GM18951 (cell line): ENCODE measurements around the gene FAM24B.
"Not testable (repeated sequence)": the region's sequence is repeated elsewhere in the genome, so short reads cannot be mapped to it uniquely, and the experiment has no call there.

Experiments used
- POLR2A ChIP-seq: IDR thresholded peaks from 4 replicates; pipeline ENCODE4 v1.6.1; 2011; ENCODE audit warnings: mild to moderate bottlenecking; ENCODE audit not compliant: insufficient read length, insufficient read depth; ENCODE audit errors: extremely low read depth
- in situ Hi-C: fragments of 300-500 bp; cut with MboI; formaldehyde crosslinking; loops from one replicate; pipeline ENCODE4 v1.12.0; 2022; ENCODE audit warnings: low sequenced_read_pairs, mixed read lengths, inconsistent platforms; ENCODE audit not compliant: unreplicated experiment

The FAM24B gene

GRCh38 chr10:122879339-122880273 lies at the start of gene FAM24B:
Gene FAM24B, minus strand, starts transcription at chr10:122879581. Its CDS starts 29,066 bp downstream, at chr10:122850515.
- in situ Hi-C loops: no loop called here
- peak; percentile 77 for TF ChIP-seq POLR2A

DNA sequence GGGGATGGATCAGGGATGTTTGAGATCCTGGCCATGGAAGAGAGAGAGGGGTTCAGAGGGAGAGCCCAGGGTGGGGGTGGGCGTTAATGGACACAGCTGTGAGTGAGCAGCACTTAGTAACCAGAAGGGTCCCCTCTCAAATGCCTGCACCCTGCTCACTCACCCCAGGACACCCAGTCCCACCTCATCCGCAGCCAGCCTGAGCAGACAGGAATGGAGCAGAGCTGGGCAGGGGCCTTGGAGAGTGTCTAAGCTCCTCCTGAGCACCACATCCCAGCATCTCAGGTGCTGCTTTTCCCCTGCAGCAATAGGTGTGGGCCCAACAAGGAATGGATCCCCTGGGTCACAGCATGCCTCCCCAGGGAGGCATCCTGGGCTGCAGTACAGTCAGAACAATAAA lies 36.3 kb upstream of the FAM24B start:
- in situ Hi-C loops: no loop called here
- no peak for TF ChIP-seq POLR2A

- no peak for TF ChIP-seq POLR2A
- in situ Hi-C loops: no loop called here
Measured at GRCh38 chr10:122911889-122912484, 32.6 kb upstream of the FAM24B start.

DNA sequence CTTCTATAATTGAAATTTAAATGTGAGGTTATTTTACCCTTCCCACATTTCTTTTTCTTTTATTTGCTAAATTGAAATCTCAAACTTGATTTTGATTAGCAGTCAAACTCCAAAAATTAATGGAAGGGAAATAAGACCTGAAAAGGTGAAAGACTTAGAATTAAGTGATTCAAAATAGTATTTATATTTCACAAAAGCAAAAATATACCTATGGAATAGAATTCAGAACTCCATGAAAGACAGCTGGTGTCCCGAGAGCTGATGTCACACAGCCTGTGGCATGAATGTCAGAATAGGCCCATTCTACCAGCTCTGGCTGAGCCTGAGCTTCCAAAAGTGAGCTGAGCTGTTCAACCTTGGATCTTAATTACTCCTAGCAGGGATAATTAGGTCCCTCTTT lies 30.9 kb upstream of the FAM24B start, which contains the start of gene FAM24A:
TSS of gene FAM24A (plus strand) at position 301 of the 400 bp plus-strand sequence. CDS start 1,025 bp downstream, outside the sequence.
- in situ Hi-C loops: no loop called here

GRCh38 chr10:122903861-122904260 lies 24.5 kb upstream of the FAM24B start:
- in situ Hi-C loops: not testable (repeated sequence)

More for the DNA sequence above, 30.9 kb upstream of the FAM24B start, which contains the start of gene FAM24A:
- TF ChIP-seq POLR2A: no peak

- in situ Hi-C loops: no loop called here
Measured at GRCh38 chr10:122894261-122894944, 15.0 kb upstream of the FAM24B start.

DNA sequence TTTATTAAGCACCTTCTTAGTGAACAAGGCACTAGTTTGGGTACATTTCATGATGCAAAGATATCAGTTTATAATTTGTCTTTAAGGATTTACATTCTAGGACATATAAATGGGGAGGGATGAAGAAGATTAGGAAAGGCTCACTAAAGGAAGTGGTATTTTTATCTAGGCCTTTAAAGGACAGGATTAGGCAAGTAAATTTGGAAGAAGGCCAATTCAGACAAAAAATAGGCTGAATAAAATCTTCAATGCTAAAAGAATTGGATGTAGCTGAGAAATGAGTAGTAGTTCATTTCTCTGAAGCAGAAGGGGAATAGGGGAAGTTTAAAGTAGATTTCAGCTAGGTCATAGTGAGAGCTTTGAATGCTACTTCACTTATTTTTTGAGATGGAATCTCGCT lies 4.8 kb upstream of the FAM24B start:
- in situ Hi-C loops: no loop called here
- TF ChIP-seq POLR2A: no peak

More at GRCh38 chr10:122894261-122894944, 15.0 kb upstream of the FAM24B start:
- no peak for TF ChIP-seq POLR2A

DNA sequence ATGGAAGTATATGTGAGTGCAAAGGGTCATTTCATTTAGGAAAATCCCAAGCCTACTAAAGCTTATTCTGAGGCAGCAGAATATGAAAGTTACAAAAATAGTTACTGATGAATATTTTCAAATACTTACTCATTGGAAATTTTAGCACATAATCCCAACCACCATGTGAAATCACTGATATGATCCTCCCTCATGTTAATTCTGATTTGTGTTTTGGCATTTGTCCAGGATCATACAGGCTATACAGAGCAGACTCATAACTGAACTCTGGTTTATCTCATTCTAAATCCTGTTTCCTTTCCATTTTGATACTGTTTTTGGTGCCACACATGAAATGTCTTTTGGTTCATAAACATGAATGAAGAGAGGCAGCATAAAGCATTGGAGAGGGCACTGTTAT lies 3.4 kb upstream of the FAM24B start:
- in situ Hi-C loops: no loop called here
- TF ChIP-seq POLR2A: no peak

DNA sequence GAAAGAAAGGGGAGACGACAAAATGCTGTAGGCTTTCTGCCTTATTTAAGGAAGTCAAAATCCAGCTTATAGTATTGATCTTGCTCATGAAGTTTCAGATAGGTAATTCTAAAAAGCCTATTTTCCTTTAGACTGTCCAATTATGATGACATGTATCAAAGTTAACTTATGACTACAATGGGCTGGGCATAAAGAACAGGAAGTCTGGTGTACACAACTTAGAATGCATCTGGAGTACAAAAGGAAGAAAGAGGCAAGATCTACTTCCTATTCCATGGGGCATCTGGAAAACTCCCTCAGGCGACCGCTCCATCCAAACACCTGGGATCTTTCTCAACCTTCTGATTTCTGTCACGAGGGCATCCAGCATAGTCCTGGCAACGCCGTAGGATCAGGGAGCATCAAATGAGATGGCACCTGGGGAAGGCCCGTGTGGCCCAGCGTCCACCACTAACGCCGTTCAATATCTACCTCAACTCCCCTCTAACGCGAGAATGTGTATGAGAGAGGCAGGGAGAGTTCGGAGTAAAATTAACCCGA lies 512 bp downstream of the FAM24B start:
- no peak for TF ChIP-seq POLR2A
- in situ Hi-C loops: no loop called here

DNA sequence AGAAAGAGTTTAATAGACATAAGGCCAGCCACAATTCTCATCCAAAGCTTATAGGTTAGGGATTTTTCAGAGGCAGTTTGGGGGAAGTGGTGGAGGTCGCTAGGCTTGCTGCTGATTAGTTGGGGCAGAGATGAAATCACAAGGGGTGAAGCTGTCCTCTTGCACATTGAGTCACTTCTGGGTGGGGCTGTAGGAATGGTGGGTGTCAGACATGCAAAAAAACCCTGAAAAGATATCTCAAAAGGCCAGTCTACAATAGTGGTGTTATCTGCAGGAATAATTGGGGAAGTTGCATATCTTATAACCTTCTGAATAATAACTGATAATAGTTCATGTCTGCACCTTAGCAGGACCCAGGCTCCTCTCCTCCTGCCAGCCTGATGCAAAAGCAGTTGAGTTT lies 2.1 kb downstream of the FAM24B start:
- in situ Hi-C loops: no loop called here
- no peak for TF ChIP-seq POLR2A

DNA sequence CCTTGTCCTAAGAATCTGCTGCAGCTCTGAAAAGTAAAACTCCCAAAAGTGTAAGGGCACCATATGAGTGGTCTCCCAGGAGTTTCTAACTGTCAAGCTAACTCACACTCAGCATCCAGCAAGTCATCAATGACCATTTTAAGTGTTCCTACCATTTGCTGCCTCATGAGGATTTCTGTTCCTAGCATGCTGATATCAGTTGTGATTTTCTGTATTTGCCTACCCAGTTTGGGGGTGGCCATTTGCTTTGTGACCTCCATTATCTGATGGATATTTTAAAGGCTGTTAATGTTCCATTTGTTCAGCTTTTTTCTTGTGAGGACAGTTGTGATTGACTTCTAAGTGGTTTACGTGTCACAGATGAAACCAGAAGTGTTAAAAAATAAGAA lies 2.9 kb downstream of the FAM24B start:
- in situ Hi-C loops: no loop called here
- TF ChIP-seq POLR2A: no peak

GRCh38 chr10:122875843-122876466 lies 3.4 kb downstream of the FAM24B start:
- in situ Hi-C loops: no loop called here
- no peak for TF ChIP-seq POLR2A

DNA sequence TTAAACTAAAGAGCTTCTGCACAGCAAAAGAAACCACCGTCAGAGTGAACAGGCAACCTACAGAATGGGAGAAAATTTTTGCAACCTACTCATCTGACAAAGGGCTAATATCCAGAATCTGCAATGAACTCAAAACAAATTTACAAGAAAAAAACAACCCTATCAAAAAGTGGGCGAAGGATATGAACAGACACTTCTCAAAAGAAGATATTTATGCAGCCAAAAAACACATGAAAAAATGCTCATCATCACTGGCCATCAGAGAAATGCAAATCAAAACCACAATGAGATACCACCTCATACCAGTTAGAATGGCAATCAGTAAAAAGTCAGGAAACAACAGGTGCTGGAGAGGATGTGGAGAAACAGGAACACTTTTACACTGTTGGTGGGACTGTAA lies 7.4 kb downstream of the FAM24B start:
- in situ Hi-C loops: not testable (repeated sequence)

DNA sequence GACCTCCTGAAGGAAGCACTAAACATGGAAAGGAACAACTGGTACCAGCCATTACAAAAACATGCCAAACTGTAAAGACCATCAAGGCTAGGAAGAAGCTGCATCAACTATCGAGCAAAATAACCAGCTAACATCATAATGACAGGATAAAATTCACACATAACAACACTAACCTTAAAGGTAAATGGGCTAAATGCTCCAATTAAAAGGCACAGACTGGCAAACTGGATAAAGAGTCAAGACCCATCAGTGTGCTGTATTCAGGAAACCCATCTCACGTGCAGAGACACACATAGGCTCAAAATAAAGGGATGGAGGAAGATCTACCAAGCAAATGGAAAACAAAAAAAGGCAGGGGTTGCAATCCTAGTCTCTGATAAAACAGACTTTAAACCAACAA lies 10.6 kb downstream of the FAM24B start:
- in situ Hi-C loops: not testable (repeated sequence)

- in situ Hi-C loops: not testable (repeated sequence)
Measured at GRCh38 chr10:122866757-122867482, 12.5 kb downstream of the FAM24B start.
